ENCODE measurements around the gene HLA-A.

Gene HLA-A

GRCh38 chr6:29992807-29993206 is 50.5 kb downstream of the HLA-A start:
- DNase-seq, result no peak

DNA sequence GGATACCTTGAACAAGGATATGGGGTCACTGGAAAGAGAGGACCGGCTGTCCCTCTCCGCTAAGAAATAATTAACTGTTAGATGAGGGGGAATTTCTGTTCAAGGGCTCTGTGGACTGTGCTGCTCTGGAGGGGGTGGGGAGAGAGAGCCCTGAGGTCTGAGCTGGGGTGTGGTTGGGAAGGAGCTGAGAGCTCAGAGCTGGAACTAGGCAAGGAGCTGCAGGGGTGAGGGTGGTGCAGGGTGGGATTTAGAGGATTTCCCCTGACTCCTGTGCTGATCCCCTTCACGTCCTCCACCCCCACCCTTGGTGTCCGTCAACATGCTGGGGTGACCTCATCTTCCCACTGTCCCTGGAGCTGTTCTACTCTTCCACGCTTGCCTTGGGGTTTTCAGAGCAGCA is 52.5 kb downstream of the HLA-A start:
- no peak for DNase-seq

GRCh38 chr6:29995340-29995777 is 53.0 kb downstream of the HLA-A start:
- no peak for DNase-seq
